NOMO-1 treated with DMSO at 0.1 percent for 48 hours (cell line): ENCODE results near the gene NOL4L.
"Not testable (repeated sequence)": the region's sequence is repeated elsewhere in the genome, so short reads cannot be mapped to it uniquely, and the experiment has no call there.

Experiments
- DNase-seq: peaks from one replicate; lab custom pipeline; 2025; ENCODE audit not compliant: unreplicated experiment; lab: John Stamatoyannopoulos, UW

NOL4L gene

DNA sequence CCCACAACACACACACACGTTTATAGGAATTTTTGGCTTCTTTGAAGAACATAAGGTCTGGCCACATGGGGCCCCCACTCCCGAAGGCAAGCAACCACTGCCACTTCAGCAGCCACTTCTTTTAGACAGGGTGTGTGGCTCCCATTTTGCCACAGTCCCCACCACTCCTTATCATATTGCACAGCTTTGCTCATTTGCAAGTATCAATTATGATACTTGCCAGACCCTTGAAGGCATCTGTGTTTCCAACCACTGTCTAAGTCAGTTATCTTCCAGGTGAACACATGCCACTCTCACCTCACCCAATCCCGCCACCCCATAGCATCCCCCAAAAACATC, 73.1 kb downstream of the NOL4L start:
- no peak for DNase-seq

GRCh38 chr20:32511358-32512046, 73.6 kb downstream of the NOL4L start:
- DNase-seq, result no peak

- DNase-seq, result no peak
These were observed 74.4 kb downstream of the NOL4L start for GRCh38 chr20:32510601-32511357.

DNA sequence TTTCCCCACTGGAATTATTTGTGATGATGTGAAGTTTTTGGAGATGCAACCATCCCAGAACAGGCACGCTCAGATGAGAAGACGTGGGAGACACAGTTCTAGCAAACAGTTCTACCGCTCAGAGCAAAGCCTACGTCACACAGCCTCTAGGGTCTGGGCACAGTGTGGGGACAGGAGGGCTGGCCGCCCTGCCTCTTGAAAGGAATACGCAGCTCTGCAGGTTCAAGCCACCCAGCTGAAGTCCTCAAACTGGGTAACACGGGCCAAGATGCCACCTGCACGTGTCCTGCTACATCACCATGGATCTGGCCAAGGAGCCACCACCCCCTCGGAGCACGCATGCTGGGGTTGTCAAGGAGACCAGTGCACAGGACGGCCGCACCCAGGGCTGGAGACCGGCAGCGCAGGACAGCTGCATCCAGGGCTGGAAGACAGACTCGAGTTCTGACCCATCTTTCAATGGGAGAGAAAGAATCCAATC, 75.0 kb downstream of the NOL4L start:
- no peak for DNase-seq

GRCh38 chr20:32509639-32510066, 75.5 kb downstream of the NOL4L start:
- DNase-seq, result no peak

GRCh38 chr20:32508775-32509119, 76.4 kb downstream of the NOL4L start:
- DNase-seq, result no peak

DNA sequence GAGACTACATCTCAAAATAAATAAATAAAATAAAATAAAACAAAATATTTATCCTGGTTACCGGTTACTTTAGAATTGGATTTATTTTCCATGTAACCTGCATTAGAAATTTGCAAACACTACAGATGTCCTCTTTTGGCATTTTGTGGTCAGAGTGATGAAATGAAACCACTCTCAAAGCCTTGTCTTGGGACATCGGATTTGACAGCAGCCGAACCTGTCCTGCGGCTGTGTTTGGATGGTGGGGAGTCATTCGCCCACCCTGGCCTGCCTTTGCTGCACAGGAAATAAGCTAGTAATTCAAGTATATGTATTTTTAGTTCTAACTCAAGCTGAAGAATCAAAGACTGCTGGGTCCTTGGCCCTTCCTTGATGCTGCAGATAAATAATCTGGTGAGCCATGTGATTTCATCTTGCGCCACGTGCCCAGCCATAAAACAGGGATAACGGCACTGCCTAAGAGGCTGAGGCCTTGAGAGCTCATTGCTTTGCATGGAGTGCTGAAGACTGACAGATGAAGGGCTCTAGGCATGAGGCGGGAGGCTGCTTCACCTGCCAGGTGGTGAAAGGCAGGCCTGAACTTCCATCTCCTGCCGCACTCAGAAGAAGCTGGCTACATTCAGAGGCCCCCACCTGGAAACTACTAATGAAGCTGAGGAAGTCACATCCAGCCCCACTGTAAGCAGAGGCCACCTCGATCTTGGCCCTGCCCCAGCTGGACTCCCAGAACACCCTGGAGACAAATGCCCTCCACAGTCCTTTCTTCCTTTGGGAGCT, 76.9 kb downstream of the NOL4L start:
- DNase-seq, result peak; percentile 61

DNA sequence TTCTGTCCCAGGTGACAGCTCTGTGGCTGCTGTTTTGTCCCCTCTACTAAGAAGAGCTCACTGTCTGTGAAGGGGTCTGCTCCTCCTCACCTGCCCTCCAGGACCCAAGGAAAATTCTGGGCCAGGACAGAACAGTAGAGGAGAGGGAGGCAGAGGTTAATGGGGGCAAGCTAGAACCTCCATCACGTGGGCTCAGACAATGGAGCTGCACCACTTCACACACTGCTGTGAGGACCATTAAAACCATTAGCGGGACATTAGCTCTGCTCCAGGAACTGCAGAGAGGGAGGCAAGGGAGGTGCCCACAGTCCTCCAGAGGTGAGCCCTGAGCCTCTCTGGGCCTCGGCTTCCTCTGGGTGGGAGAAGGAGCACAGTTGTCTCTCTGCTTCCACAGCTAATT, 78.4 kb downstream of the NOL4L start:
- no peak for DNase-seq

DNA sequence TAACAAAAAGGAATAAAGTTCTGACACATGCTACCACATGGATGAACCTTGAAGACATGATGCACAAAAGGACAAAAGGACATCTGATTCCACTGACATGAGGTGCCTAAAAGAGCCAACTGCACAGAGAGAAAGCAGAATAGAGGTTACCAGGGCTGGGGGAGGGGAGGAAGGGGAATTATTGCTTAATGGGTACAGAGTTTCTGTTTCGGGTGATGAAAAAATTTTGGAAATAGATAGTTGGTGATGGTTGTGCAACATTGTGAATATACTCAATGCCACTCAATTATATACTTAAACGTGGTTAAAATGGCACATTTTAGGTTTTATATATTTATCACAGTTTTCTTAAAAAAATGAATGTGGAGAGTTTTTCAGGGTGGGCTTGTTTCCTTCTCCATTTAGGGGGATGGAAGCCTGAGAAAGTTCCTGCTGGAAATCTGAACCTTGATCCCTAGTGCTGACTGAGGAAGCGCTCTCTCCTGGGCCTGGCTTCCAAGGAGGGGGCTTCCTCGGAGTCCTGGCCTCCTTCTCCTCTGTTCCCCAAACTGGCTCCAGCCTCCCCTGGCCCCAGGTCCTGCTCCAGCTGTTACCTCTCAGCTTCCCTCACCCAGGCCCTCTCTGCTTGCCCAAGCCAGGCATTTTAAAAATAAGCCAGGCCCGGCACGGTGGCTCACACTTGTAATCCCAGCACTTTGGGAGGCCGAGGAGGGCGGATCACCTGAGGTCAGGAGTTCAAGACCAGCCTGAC, 79.2 kb downstream of the NOL4L start:
- peak; percentile 85 for DNase-seq

DNA sequence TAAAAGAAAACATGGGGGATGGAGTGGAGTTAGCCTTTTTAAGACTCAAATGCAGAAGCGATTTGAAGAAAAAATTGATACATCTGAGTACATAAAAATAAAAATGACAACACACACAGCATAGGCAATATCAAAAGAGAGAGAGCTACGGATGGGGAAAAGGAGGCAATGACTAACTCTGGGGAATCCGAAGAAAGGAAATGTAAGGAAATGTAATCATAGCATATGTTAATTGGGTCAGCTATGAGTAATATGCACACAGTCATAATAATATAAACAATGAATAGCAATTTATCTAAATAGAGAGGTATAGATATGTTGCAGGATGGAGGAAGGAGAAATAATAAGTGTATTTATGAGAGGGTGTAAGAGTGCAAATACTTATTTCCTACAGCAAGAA, 83.4 kb downstream of the NOL4L start:
- DNase-seq, result no peak

DNA sequence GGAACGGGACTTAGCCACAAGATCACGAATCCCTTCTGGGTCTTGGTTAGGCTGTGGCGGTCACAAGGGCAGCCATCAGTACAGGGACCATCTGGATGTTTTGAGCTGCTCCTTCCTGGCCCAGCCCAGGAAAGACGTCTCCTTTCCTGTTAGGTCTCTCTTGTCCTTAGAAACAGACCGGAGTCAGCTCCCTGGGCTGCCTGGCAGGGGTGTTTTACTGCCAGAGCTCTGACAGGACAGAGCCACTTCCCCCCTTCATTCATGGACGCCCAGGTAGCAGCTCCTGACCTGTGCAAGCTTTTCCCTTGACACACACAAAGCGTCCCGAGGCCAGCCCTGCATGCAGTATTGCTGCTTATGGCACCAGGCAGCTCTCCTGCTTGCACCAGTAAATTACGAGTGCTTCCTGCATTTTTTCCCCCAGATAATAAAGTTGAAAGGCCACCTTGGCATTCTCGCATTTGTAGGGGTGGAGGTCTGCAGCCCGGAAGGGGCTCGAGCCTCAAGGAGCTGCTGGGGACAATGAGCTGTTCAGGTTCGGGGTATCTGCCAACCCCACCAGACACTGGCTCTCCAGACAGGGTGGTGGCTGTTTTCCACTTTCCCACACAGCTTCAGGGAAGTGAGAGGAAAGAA, 87.4 kb downstream of the NOL4L start:
- no peak for DNase-seq

GRCh38 chr20:32496811-32497533, 88.2 kb downstream of the NOL4L start:
- no peak for DNase-seq

DNA sequence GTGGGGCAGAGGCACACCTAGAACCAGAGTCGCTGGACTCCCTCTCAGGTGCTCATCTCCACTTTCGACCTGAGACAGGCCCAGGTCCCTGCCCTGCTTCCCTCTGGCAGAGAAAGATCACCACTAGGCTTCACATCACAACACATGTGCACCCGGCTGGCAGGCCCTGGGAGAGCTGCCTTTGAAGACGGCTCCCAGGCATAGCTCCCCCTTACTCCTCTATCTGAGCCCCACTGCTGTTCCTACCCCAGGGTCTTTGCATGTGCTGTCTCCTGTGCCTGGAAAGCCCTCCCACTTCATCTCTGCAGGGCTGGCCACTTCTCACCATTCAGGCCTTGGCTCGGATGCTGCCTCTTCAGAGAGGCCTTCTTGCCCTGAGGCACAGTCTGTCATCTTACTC, 89.2 kb downstream of the NOL4L start:
- no peak for DNase-seq

DNA sequence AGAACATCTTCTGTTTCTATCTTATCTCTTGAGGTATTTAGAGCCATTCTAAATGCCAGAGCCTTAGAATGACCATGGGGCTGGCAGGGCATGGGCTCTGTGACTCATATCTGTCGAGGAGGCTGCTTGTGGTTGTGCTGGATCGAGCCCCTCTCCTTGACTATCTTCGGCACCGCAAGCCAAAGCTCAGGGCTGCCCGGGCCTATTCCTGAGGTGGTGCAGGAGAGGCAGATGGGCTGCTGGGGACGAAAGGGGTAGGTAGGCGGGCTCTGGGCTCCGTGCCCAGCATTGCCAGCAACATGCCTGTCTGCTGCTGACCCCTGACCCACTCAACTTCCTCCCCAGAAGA, 89.9 kb downstream of the NOL4L start:
- DNase-seq, result no peak

DNA sequence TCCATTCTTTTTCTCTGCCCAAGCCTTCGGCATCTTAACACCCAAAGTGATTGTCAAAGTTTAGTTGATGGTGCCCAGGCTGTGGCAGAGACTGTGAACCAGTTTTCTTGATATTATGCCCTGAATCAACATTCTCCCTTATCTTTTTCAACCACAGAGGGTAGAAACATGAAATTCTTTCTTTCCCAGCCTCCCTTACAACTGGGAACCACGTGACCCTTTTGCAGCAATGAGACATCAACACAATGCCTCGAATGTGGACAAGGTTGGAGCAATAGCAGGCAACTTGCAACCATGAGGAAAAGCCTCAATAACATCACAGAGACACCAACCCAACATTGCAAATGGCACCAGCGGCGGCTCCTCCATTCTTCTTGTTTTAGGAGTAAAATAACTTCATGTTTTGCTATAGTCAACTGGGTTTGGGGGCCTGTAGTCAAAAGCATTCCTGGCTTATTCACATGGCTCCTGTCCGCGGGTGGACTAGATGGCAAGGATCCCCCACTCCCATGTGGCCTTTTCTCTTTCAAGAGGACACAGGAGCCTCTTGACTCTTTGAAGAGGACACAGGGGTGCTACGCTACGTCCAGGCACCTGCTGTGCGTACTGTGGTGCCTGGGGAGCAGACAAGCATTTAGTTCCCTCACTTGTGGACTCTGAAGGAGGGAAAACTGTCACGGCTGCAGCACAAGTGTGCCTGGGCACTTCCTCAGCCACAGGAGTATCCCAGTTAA, 90.5 kb downstream of the NOL4L start:
- no peak for DNase-seq

DNA sequence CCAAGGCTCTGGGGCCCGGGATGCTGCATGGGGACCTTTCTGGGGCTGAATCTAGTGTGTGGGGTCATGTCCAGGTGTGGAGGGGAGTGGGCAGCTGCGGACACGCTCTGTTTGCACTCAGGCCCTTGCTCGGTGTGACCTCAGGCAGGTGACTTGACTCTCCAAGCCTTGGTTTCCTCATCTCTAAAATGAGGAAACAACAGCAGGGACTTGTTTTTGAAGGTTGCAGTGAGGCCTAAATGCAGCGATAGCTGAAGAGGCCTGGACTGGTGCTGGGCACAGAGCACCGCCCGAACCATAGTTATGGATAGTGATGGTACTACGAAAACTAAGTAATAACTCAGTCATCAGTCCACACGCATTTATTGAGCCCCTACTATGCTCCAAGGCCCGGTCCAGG, 91.8 kb downstream of the NOL4L start:
- DNase-seq, result no peak

DNA sequence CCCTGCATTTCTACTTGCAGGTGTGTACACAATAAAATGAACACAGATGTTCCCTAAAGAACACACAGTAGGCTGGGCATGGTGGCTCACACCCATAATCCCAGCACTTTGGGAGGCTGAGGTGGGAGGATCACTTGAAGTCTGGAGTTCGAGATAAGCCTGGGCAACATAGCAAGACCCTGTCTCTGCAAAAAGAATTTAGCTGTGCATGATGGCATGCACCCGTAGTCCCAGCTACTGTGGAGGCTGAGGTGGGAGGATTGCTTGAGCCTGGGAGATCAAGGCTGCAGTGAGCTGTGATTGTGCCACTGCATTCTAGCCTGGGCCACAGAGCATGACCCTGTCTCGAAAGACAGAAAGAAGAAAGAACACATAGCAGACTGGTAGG, 93.4 kb downstream of the NOL4L start:
- DNase-seq, result not testable (repeated sequence)

- DNase-seq, result no peak
These were observed 94.0 kb downstream of the NOL4L start for GRCh38 chr20:32490942-32491763.
